Heart left ventricle (tissue), 16 donors: ENCODE results near the gene EMP1. TPM values are rescaled to one million over a fixed set of nuclear protein-coding genes. Genes with fewer than 3 reads are reported as not detected.

Source experiments
- ATAC-seq, 4 donors: fragments of 200-7000 bp; cut with Tn5 transposase; one replicate each; pipeline ENCODE4 v1.9.1; 2020 to 2022; ENCODE audit warnings: moderate library complexity in 4 of 4, mild to moderate bottlenecking in 3 of 4, moderate number of reproducible peaks in 1 of 4
- DNase-seq, 5 donors: peaks; one replicate each; pipeline ENCODE4 v3.0.0-alpha.2; 2020
- H3K27ac ChIP-seq, 12 donors: fragments of 200-600 bp; sonication (generic) in 4 of 12; one replicate each; pipeline versions ENCODE4 v1.5.0 to v1.8.0; 2016 to 2022; ENCODE audit warnings: mild to moderate bottlenecking in 2 of 12
- H3K27me3 ChIP-seq, 9 donors: fragments of 200-600 bp; sonication (generic) in 2 of 9; one replicate each; pipeline versions ENCODE4 v1.5.1 to v1.8.0; 2016 to 2022; ENCODE audit warnings: mild to moderate bottlenecking in 3 of 9
- H3K36me3 ChIP-seq, 9 donors: fragments of 200-600 bp; sonication (generic) in 2 of 9; one replicate each; pipeline versions ENCODE4 v1.5.0 to v1.8.0; 2018 to 2022; ENCODE audit warnings: mild to moderate bottlenecking in 2 of 9
- H3K4me1 ChIP-seq, 12 donors: fragments of 200-600 bp; sonication (generic) in 4 of 12; one replicate each; pipeline versions ENCODE4 v1.5.0 to v1.8.0; 2016 to 2022; ENCODE audit warnings: mild to moderate bottlenecking in 3 of 12
- H3K4me3 ChIP-seq, 12 donors: fragments of 200-600 bp; sonication (generic) in 4 of 12; one replicate each; pipeline versions ENCODE4 v1.5.0 to v1.8.0; 2017 to 2022; ENCODE audit warnings: mild to moderate bottlenecking in 9 of 12, moderate library complexity in 4 of 12
- H3K9me3 ChIP-seq, 12 donors: fragments of 200-600 bp; sonication (generic) in 4 of 12; one replicate each; pipeline versions ENCODE4 v1.5.0 to v1.8.0; 2016 to 2022; ENCODE audit warnings: mild to moderate bottlenecking in 1 of 12
- POLR2A ChIP-seq, 2 donors: fragments of 450-650 bp; IDR thresholded peaks; one replicate each; pipeline ENCODE4 v1.6.1; 2017; ENCODE audit warnings: antibody characterized with exemption in 2 of 2, mild to moderate bottlenecking in 2 of 2, moderate library complexity in 2 of 2
- WGBS, 4 donors: extraction: QIAGEN DNeasy Blood & Tissue Kit in 2 of 4; methylation state at CpG; one replicate each; pipeline versions ENCODE4 v1.1.5 to v1.1.7; 2013 to 2018; 5-methylcytosine and 5-hydroxymethylcytosine counted together
- intact Hi-C, 10 donors: fragments of 100-400 bp; cut with DNase I; formaldehyde crosslinking; loops; one replicate each; pipeline versions ENCODE4 v1.11.1 to v1.14.2; 2022
- polyA plus RNA-seq, 2 donors: library from polyadenylated mRNA; stranded (reverse); fragments of 200-250 nt; gene quantifications; one replicate each; pipeline ENCODE4 v1.2.3, GENCODE V29; 2013
- total RNA-seq, 9 donors: library from RNA; depleted of rRNA in 2 of 9; stranded (reverse); fragments of >200 nt in 2 of 9; fragmentation: NEBNext Ultra II Directional in 3 of 9; extraction: Animal tissue kit (Norgen Biotek cat#: 25700) in 3 of 9; gene quantifications; one replicate each; pipeline versions ENCODE4 v1.1.0 to v1.2.4, GENCODE V29; 2016 to 2023
- TF ChIP-seq, protein P1 (sequence below), 12 donors: fragments of 200-600 bp; sonication (generic) in 4 of 12; IDR thresholded peaks; one replicate each; pipeline versions ENCODE4 v1.5.0 to v1.8.0; 2018 to 2022; ENCODE audit warnings: antibody characterized with exemption in 12 of 12, mild to moderate bottlenecking in 5 of 12
- donor health status: ischemic (EF 13 %, LVEDD 7.1; RV severe dilation, severe dysfunction).
- donor health status: healthy with polysubstance abuse.
- donor health status: DM: no; HTN: yes; CAD: no.
- donor health status: DM: no; HTN: no; CAD: no.
- donor health status: ischemic (EF 25% LVEDD 6.9; RV normal size, moderate dysfunction).
- donor health status: ischemic (EF 25% LVEDD 5.7; RV mildly dilated, moderate dysfunction).
- donor health status: healthy.
- donor health status: DM: yes; HTN: yes; CAD: no.
- donor health status: ischemic (EF 35%, LVEDD 5.7; RV mildly dilated, moderate dysfunction).
- donor health status: nonischemic (EF 11% LVEDD 7.7; RV severe dilation, severe dysfunction).
- donor health status: DM: yes; HTN: yes; CAD: no.
- donor health status: PGD.
- donor health status: ischemic (EF 29% LVEDD 5.4; RV normal size, mild dysfunction).
- donor health status: nonischemic (EF 23%, LVEDD 6.1; RV moderate dilation, normal function).

The EMP1 gene
- total and polyA plus RNA-seq, 11 donors, result 16.4 to 281 (median 101) TPM

DNA sequence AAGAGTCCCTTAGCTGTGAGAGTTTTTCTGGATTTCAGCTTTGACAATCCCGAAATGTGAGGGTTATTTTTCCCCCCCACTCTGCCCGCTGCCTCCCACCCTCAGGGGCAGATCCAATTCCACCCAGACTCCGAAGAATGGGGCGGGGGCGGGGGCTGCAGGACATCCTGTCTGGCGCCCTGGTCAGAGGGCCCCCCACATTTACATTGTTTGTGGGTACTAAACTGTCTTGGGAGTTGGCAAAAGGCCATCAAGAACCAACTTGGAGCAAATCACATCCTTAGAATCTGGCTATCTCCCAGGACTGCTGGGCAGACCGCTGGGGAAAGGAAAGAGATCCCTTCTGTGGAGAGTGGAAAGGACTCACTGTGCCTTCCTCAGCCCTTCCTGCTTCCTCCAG lies 2.4 kb downstream of the EMP1 start:
- TF ChIP-seq, protein P1, sequence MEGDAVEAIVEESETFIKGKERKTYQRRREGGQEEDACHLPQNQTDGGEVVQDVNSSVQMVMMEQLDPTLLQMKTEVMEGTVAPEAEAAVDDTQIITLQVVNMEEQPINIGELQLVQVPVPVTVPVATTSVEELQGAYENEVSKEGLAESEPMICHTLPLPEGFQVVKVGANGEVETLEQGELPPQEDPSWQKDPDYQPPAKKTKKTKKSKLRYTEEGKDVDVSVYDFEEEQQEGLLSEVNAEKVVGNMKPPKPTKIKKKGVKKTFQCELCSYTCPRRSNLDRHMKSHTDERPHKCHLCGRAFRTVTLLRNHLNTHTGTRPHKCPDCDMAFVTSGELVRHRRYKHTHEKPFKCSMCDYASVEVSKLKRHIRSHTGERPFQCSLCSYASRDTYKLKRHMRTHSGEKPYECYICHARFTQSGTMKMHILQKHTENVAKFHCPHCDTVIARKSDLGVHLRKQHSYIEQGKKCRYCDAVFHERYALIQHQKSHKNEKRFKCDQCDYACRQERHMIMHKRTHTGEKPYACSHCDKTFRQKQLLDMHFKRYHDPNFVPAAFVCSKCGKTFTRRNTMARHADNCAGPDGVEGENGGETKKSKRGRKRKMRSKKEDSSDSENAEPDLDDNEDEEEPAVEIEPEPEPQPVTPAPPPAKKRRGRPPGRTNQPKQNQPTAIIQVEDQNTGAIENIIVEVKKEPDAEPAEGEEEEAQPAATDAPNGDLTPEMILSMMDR (IDR thresholded peaks at IDR 0.05), result no peak
- no peak for TF ChIP-seq POLR2A (IDR thresholded peaks at IDR 0.05)
- Histone ChIP-seq H3K4me3 (peak overlapping the region; percentile 5 to 85 (median 64)), H3K36me3 (peaks cover 0 to 11% (median 0%) of the 10 kb centered on the region in 9 donors), H3K27ac (peak overlapping the region; percentile 81 to 99 (median 90)), H3K4me1 (peaks cover 4 to 92% (median 55%) of the 10 kb centered on the region in 12 donors), H3K27me3 (no peaks in the 10 kb centered on the region), H3K9me3 (no peaks in the 10 kb centered on the region)
- 20 to 59% (median 53%) methylated on average over 3 to 7 of the region's 7 CpGs for WGBS, 4 donors
- intact Hi-C loops, result loop anchor here in 7 of 10 donors (2.0 to 5.0 kb wide), 6 partner anchors 47 to 198 kb away; partner anchors contain the start of gene HEBP1 (in 1 of the 7)
- peak in 2 of 4 donors; percentile 1 to 11 for ATAC-seq
- peak in 3 of 5 donors; percentile 35 to 51 (median 39) for DNase-seq

DNA sequence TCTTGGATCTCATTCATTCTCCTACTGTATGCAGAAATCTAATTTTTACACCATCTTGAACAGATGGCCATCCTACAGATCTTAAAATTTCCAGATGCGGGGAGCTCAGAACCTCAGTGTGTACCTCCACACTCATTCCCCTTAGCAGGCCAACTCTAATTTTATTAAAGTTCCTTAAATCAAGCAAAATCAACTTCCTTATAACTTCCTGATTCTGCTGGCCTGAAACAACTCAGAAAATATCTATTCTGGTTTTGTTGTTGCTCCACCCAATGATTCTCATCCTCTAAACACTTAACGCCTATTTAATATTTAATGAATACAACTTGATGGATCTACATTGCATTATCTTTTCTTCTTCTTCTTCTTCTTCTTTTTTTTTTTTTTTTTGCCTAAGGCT lies 3.1 kb downstream of the EMP1 start:
- Histone ChIP-seq H3K36me3 (peaks cover 0 to 12% (median 0%) of the 10 kb centered on the region in 9 donors), H3K4me3 (peak overlapping the region in 11 of 12 donors; percentile 29 to 85 (median 66)), H3K27ac (peak overlapping the region; percentile 75 to 99 (median 90)), H3K9me3 (no peaks in the 10 kb centered on the region), H3K4me1 (peaks cover 4 to 93% (median 60%) of the 10 kb centered on the region in 12 donors), H3K27me3 (no peaks in the 10 kb centered on the region)
- DNase-seq, result no peak
- WGBS, 4 donors, result 57 to 71% (median 66%) methylated on average over 2 of the region's 2 CpGs
- ATAC-seq, result no peak
- intact Hi-C loops, result loop anchor here in 7 of 10 donors (2.0 to 5.0 kb wide), 6 partner anchors 47 to 199 kb away; partner anchors contain the start of gene HEBP1 (in 1 of the 7)
- TF ChIP-seq, protein P1 (IDR thresholded peaks at IDR 0.05), result no peak
- no peak for TF ChIP-seq POLR2A (IDR thresholded peaks at IDR 0.05)

DNA sequence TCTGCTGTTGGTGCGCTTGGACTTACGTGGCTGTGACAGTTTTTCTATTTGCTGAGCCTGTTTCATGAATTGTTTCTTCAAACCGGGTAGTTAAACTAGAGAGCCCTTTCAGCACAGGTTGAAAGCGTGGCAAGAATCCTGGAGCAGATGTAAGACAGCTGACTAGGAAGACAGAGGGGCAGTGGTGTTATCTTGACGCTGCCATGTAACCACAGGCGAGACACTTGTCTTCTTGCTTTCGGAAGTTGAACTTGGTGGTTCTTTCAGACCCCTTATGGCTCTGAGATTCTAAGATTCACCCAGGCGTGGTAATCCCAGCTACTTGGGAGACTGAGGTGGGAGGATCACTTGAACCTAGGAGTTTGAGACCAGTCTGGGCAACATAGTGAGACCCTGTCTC lies 4.3 kb downstream of the EMP1 start:
- H3K4me3 ChIP-seq, result peak overlapping the region in 10 of 12 donors; percentile 11 to 85 (median 64)
- no peak for DNase-seq
- H3K27ac ChIP-seq, result peak overlapping the region in 9 of 12 donors; percentile 7 to 93 (median 79)
- H3K36me3 ChIP-seq, result peaks cover 0 to 12% (median 0%) of the 10 kb centered on the region in 9 donors
- no peaks in the 10 kb centered on the region for H3K27me3 ChIP-seq
- no peak for ATAC-seq
- H3K4me1 ChIP-seq, result peaks cover 6 to 96% (median 62%) of the 10 kb centered on the region in 12 donors
- TF ChIP-seq, protein P1 (IDR thresholded peaks at IDR 0.05), result no peak
- TF ChIP-seq POLR2A (IDR thresholded peaks at IDR 0.05), result no peak
- 63 to 78% (median 69%) methylated on average over 8 of the region's 8 CpGs for WGBS, 4 donors
- intact Hi-C loops, result loop anchor here in 3 of 10 donors (2.0 to 5.0 kb wide), 3 partner anchors 100 to 289 kb away; no protein-coding TSS in a partner anchor
- H3K9me3 ChIP-seq, result no peaks in the 10 kb centered on the region

DNA sequence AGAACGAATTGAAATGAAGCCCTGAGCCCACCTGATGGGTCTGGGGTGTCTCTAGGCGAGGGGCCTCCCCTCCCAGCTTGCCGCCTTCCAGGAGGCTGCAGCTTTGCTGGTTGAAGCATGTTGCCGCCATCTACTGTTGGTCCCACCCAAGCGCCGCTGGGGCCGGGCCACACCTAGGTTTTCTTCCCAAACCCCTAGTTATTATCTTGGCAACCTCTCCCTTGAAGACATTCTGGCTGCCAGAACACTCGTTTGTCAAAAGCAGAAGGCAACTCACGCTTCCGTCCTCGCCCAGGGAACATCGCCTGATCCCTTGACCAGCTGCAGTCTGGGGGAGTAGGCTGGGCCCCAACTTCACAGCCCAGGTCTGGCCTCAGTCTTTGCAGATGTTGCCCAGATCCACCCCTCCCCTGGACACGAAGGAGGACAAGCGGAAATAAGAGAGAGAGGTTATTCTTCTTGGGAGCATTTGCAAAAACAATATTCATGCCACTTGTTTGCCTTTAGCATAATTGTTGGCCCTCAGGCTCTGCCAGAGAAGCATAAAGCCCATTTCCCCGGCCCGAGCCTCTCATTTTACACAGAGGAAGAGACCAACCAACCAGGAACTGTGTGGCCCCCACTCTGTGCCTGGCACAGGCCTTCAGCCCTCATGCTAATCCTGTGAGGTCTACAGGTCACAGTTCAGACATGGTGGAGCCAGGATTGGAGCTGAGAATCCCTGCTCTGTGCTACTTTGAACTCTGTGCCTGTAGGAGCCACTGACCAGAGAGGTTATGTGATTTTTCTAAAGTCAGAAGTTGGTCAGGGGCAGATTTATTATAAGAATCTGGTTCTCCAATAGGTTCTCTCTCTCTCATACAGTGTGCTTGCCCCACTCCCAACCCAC lies 6.8 kb downstream of the EMP1 start:
- 47 to 57% (median 53%) methylated on average over 16 of the region's 16 CpGs for WGBS, 4 donors
- intact Hi-C loops, result loop anchor here in 2 of 10 donors (5.0 kb wide), 2 partner anchors 151 to 291 kb away; no protein-coding TSS in a partner anchor
- H3K27ac ChIP-seq, result peak overlapping the region; percentile 36 to 93 (median 68)
- H3K4me3 ChIP-seq, result peak overlapping the region in 9 of 12 donors; percentile 6 to 85 (median 20)
- no peak for TF ChIP-seq POLR2A (IDR thresholded peaks at IDR 0.05)
- TF ChIP-seq, protein P1 (IDR thresholded peaks at IDR 0.05), result peak in 9 of 12 donors; percentile 14 to 62 (median 37)
- ATAC-seq (peak; percentile 24 to 58 (median 54)), DNase-seq (peak; percentile 57 to 75 (median 64))
- H3K9me3 ChIP-seq, result no peaks in the 10 kb centered on the region
- peaks cover 0 to 15% (median 0%) of the 10 kb centered on the region in 9 donors for H3K36me3 ChIP-seq
- peaks cover 6 to 98% (median 80%) of the 10 kb centered on the region in 12 donors for H3K4me1 ChIP-seq
- H3K27me3 ChIP-seq, result no peaks in the 10 kb centered on the region
